Breast epithelium (tissue), 4 donors: ENCODE data around the gene CHD6. TPM values are rescaled to one million over a fixed set of nuclear protein-coding genes. Genes with fewer than 3 reads are reported as not detected.

Experiments
- DNase-seq, 2 donors: peaks; one replicate each; pipeline ENCODE4 v3.0.0-alpha.2; 2019; ENCODE audit warnings: low spot score in 2 of 2
- H3K27ac ChIP-seq, 2 donors: fragments of 200-600 bp; sonication (generic) in 1 of 2; one replicate each; pipeline ENCODE4 v1.5.1; 2016 to 2019; ENCODE audit warnings: mild to moderate bottlenecking in 1 of 2
- H3K27me3 ChIP-seq, 2 donors: fragments of 200-600 bp; sonication (generic) in 1 of 2; one replicate each; pipeline versions ENCODE4 v1.5.1 to v1.6.0; 2017 to 2019; ENCODE audit warnings: control low read depth in 1 of 2, mild to moderate bottlenecking in 1 of 2
- H3K36me3 ChIP-seq: fragments of 200-600 bp; one replicate; pipeline ENCODE4 v1.5.1; 2019
- H3K4me1 ChIP-seq, 2 donors: fragments of 200-600 bp; sonication (generic); one replicate each; pipeline ENCODE4 v1.5.1; 2016 to 2019; ENCODE audit warnings: control low read depth in 1 of 2
- H3K4me3 ChIP-seq, 3 donors: fragments of 200-600 bp; sonication (generic); 1 replicate in 2 of 3; 2 replicates in 1 of 3; pipeline ENCODE4 v1.5.1; 2016 to 2019; ENCODE audit warnings: mild to moderate bottlenecking in 3 of 3, moderate library complexity in 2 of 3
- H3K9me3 ChIP-seq, 2 donors: fragments of 200-600 bp; sonication (generic) in 1 of 2; one replicate each; pipeline ENCODE4 v1.5.1; 2016 to 2019; ENCODE audit warnings: control low read depth in 1 of 2
- POLR2A ChIP-seq: fragments of 450-650 bp; IDR thresholded peaks from one replicate; pipeline ENCODE4 v1.6.1; 2016; ENCODE audit warnings: antibody characterized with exemption, mild to moderate bottlenecking, moderate library complexity
- POLR2AphosphoS5 ChIP-seq, 3 donors: sonication (generic); formaldehyde crosslinking; IDR thresholded peaks; one replicate each; pipeline ENCODE4 v1.6.1; 2017; ENCODE audit warnings: antibody characterized with exemption in 3 of 3
- intact Hi-C: fragments of 100-400 bp; cut with DNase I; formaldehyde crosslinking; loops from one replicate; pipeline ENCODE4 v1.15.1; 2023; ENCODE audit warnings: low total_unique reads
- total RNA-seq, 3 donors: library from RNA; depleted of rRNA; stranded (reverse); fragments of >200 nt; gene quantifications; one replicate each; pipeline ENCODE4 v1.1.0, GENCODE V29; 2016
- TF ChIP-seq, protein P1 (sequence below), 3 donors: fragments of 450-650 bp; IDR thresholded peaks; one replicate each; pipeline ENCODE4 v1.5.1; 2016 to 2017; ENCODE audit warnings: antibody characterized with exemption in 3 of 3, mild to moderate bottlenecking in 3 of 3, moderate library complexity in 3 of 3

CHD6 gene
- 10 to 100 TPM; 31.4 to 85.8 (median 81.0) TPM for total RNA-seq

GRCh38 chr20:41617902-41618806 is at the start of gene CHD6:
Gene CHD6 (minus strand): TSS chr20:41618377. CDS start chr20:41551337, 67,040 bp downstream.
- Histone ChIP-seq H3K27ac (peak within 1 kb of the TSS; percentile 86 to 95), H3K4me3 (peak within 1 kb of the TSS; percentile 68 to 97 (median 76)), H3K4me1 (peaks cover 0 to 18% of the 10 kb centered on the region in 2 donors), H3K9me3 (no peaks in the 10 kb centered on the region), H3K27me3 (no peaks in the 10 kb centered on the region), H3K36me3 (no peaks in the 10 kb centered on the region)
- TF ChIP-seq POLR2A (no peak), POLR2AphosphoS5 (IDR thresholded peaks at IDR 0.05) (peak; percentile 26 to 52 (median 37))
- peak; percentile 98 to 99 for DNase-seq
- intact Hi-C loops = no loop called here

GRCh38 chr20:41664584-41664983 is 46.4 kb upstream of the CHD6 start:
- H3K9me3 ChIP-seq = no peaks in the 10 kb centered on the region
- intact Hi-C loops = no loop called here
- no peak for DNase-seq
- TF ChIP-seq, protein P1, sequence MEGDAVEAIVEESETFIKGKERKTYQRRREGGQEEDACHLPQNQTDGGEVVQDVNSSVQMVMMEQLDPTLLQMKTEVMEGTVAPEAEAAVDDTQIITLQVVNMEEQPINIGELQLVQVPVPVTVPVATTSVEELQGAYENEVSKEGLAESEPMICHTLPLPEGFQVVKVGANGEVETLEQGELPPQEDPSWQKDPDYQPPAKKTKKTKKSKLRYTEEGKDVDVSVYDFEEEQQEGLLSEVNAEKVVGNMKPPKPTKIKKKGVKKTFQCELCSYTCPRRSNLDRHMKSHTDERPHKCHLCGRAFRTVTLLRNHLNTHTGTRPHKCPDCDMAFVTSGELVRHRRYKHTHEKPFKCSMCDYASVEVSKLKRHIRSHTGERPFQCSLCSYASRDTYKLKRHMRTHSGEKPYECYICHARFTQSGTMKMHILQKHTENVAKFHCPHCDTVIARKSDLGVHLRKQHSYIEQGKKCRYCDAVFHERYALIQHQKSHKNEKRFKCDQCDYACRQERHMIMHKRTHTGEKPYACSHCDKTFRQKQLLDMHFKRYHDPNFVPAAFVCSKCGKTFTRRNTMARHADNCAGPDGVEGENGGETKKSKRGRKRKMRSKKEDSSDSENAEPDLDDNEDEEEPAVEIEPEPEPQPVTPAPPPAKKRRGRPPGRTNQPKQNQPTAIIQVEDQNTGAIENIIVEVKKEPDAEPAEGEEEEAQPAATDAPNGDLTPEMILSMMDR (IDR thresholded peaks at IDR 0.05) = no peak
- H3K36me3 ChIP-seq = no peaks in the 10 kb centered on the region
- H3K4me3 ChIP-seq = no peak overlapping the region
- no peak overlapping the region for H3K27ac ChIP-seq
- no peaks in the 10 kb centered on the region for H3K27me3 ChIP-seq
- no peaks in the 10 kb centered on the region for H3K4me1 ChIP-seq

- no peak for DNase-seq
- Histone ChIP-seq H3K9me3 (no peaks in the 10 kb centered on the region), H3K27ac (no peak overlapping the region), H3K4me1 (no peaks in the 10 kb centered on the region), H3K27me3 (no peaks in the 10 kb centered on the region), H3K36me3 (no peaks in the 10 kb centered on the region), H3K4me3 (no peak overlapping the region)
- TF ChIP-seq POLR2AphosphoS5 (IDR thresholded peaks at IDR 0.05) (no peak), POLR2A (no peak)
- TF ChIP-seq, protein P1 (IDR thresholded peaks at IDR 0.05) = no peak
- intact Hi-C loops = no loop called here
Observed at GRCh38 chr20:41657655-41658054, 39.5 kb upstream of the CHD6 start.

DNA sequence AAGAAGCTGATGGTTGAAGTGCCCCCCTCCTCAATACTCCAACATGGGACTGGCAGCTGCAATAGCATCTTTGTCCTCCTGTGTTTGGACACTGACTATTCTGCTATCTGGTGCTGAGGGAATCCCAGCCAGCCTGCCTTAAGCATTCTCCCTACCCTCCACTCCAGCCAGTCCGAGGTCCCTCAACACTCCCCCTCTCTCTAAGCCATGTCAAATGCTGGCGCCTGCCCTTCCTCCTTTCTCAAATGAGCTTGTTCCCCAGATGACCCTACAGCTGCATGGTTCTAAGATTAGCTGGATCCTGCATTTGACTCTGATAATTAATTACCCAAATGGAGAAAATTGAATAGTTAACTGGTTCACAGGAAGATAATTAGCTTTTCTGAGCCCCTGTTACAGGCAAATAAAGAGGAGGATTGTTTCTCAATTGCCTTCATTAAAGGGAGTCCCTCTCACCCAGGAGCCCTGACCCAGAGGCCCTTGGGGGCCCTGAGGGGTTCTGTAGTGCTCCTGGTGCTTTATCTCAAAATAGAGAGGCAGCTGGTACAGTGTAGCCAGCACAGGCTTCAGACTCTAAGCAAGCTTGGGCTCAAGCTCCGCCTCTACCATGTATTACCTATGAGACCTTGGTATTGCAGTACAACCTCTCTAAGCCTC is 37.9 kb upstream of the CHD6 start:
- TF ChIP-seq, protein P1 (IDR thresholded peaks at IDR 0.05) = no peak
- no peak for TF ChIP-seq POLR2A
- no peak for TF ChIP-seq POLR2AphosphoS5 (IDR thresholded peaks at IDR 0.05)
- Histone ChIP-seq H3K27me3 (no peaks in the 10 kb centered on the region), H3K36me3 (no peaks in the 10 kb centered on the region), H3K4me3 (no peak overlapping the region), H3K9me3 (no peaks in the 10 kb centered on the region), H3K27ac (no peak overlapping the region), H3K4me1 (no peaks in the 10 kb centered on the region)
- intact Hi-C loops = no loop called here
- no peak for DNase-seq

DNA sequence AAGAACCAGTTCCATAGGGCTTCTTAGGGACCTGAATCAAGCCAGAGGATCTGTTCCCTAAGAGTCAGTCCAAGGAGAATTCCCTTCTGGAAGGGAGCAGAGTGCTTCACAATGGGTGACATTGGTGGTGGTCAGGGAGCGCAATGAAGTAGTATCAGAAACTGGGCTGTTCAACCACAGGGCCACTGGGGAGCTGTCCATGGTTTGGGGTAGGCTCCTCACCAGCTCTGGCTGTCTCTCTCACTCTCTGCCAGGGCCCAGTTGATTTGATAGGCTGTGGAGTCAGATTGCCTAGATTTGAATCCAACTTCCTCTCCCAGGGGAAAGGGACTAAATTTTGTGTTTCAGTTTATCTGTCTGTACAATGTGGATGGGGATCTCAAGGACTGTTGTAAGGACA is 36.7 kb upstream of the CHD6 start:
- intact Hi-C loops = no loop called here
- Histone ChIP-seq H3K4me1 (no peaks in the 10 kb centered on the region), H3K27me3 (no peaks in the 10 kb centered on the region), H3K27ac (no peak overlapping the region), H3K4me3 (no peak overlapping the region), H3K36me3 (no peaks in the 10 kb centered on the region), H3K9me3 (no peaks in the 10 kb centered on the region)
- TF ChIP-seq POLR2AphosphoS5 (IDR thresholded peaks at IDR 0.05) (no peak), POLR2A (no peak)
- TF ChIP-seq, protein P1 (IDR thresholded peaks at IDR 0.05) = no peak
- no peak for DNase-seq
